Body of pancreas (tissue), 4 donors: ENCODE data around the gene LRRC37B.

Source experiments
- CTCF ChIP-seq, 7 experiments: fragments of 450-650 bp in 4 of 7; fragments of 200-600 bp in 3 of 7; sonication (generic) in 3 of 7; IDR thresholded peaks; one replicate each; pipeline ENCODE4 v1.5.1; 2016 to 2019; ENCODE audit warnings: antibody characterized with exemption in 7 of 7
- POLR2A ChIP-seq, 3 donors: fragments of 450-650 bp; IDR thresholded peaks; one replicate each; pipeline ENCODE4 v1.6.1; 2016; ENCODE audit warnings: antibody characterized with exemption in 3 of 3, mild to moderate bottlenecking in 2 of 3

GRCh38 chr17:32100971-32101631 lies 93.9 kb downstream of the LRRC37B start:
- TF ChIP-seq CTCF (IDR thresholded peaks at IDR 0.05) = no peak
- no peak for TF ChIP-seq POLR2A (IDR thresholded peaks at IDR 0.05)
